Activated CD4-positive, alpha-beta T cell treated with anti-CD3 and anti-CD28 coated beads, Interleukin-2, amount 50 U/mL, for 1 hour (primary cell): ENCODE measurements around the gene SCD5.

Experiments
- DNase-seq: peaks from one replicate; pipeline ENCODE4 v3.0.0-alpha.2; 2020

The SCD5 gene

GRCh38 chr4:82718162-82718940 lies 80.2 kb downstream of the SCD5 start:
- no peak for DNase-seq

- no peak for DNase-seq
Observed at GRCh38 chr4:82715731-82716617, 82.6 kb downstream of the SCD5 start.

GRCh38 chr4:82713856-82714255 lies 84.7 kb downstream of the SCD5 start:
- no peak for DNase-seq

- no peak for DNase-seq
Observed at GRCh38 chr4:82712561-82712960, 86.0 kb downstream of the SCD5 start.

- DNase-seq, result no peak
Observed at GRCh38 chr4:82711158-82711785, 87.3 kb downstream of the SCD5 start.

GRCh38 chr4:82710197-82710929 lies 88.2 kb downstream of the SCD5 start:
- DNase-seq, result no peak

- DNase-seq, result no peak
Observed at GRCh38 chr4:82708982-82709381, 89.6 kb downstream of the SCD5 start.

- DNase-seq, result no peak
Observed at GRCh38 chr4:82706349-82707000, 92.1 kb downstream of the SCD5 start.

- DNase-seq, result no peak
Observed at GRCh38 chr4:82705928-82706300, 92.7 kb downstream of the SCD5 start.

GRCh38 chr4:82705169-82705927 lies 93.2 kb downstream of the SCD5 start:
- no peak for DNase-seq

- DNase-seq, result no peak
Observed at GRCh38 chr4:82704156-82704555, 94.4 kb downstream of the SCD5 start.

GRCh38 chr4:82698412-82698811 lies 100.2 kb downstream of the SCD5 start:
- DNase-seq, result no peak

GRCh38 chr4:82697561-82697960 lies 101.0 kb downstream of the SCD5 start:
- no peak for DNase-seq

GRCh38 chr4:82696117-82696860 lies 102.3 kb downstream of the SCD5 start:
- DNase-seq, result no peak

- no peak for DNase-seq
Observed at GRCh38 chr4:82694892-82695291, 103.7 kb downstream of the SCD5 start.

GRCh38 chr4:82694046-82694445 lies 104.5 kb downstream of the SCD5 start:
- no peak for DNase-seq

GRCh38 chr4:82692101-82692780 lies 106.4 kb downstream of the SCD5 start:
- no peak for DNase-seq

GRCh38 chr4:82691431-82691830 lies 107.2 kb downstream of the SCD5 start:
- no peak for DNase-seq

- no peak for DNase-seq
Observed at GRCh38 chr4:82688091-82688795, 110.4 kb downstream of the SCD5 start.

- no peak for DNase-seq
Observed at GRCh38 chr4:82687531-82687930, 111.1 kb downstream of the SCD5 start.
